GM23338 (cell line): Measurements from ENCODE around the gene LMNTD2. TPM values are rescaled to one million over a fixed set of nuclear protein-coding genes. Genes with fewer than 3 reads are reported as not detected.
A peak's percentile ranks its signal among the peaks of the same experiment; 100 is the strongest.

Experiments used
- ATAC-seq: fragments of 200-7000 bp; cut with Tn5 transposase; 3 replicates; pipeline ENCODE4 v1.9.1; 2020
- DNase-seq: peaks from one replicate; pipeline ENCODE4 v3.0.0-alpha.2; 2015; ENCODE audit warnings: low spot score
- H2AFZ ChIP-seq: fragments of 200-600 bp; sonication (generic); 2 replicates; pipeline ENCODE4 v1.8.0; 2016; ENCODE audit warnings: antibody characterized with exemption, mild to moderate bottlenecking, moderate library complexity
- H3F3A ChIP-seq: fragments of 200-600 bp; sonication (generic); replicated peaks from 2 replicates; pipeline ENCODE4 v1.8.0; 2017; ENCODE audit warnings: antibody characterized with exemption, mixed run types, low read depth
- H3K27ac ChIP-seq: fragments of 200-600 bp; sonication (generic); 2 replicates; pipeline ENCODE4 v1.6.1; 2016; ENCODE audit warnings: low read depth
- H3K27me3 ChIP-seq: fragments of 200-600 bp; sonication (generic); 2 replicates; pipeline ENCODE4 v1.8.0; 2016; ENCODE audit warnings: mild to moderate bottlenecking, mixed run types, moderate library complexity; ENCODE audit not compliant: insufficient read depth
- H3K36me3 ChIP-seq: fragments of 200-600 bp; sonication (generic); 2 replicates; pipeline ENCODE4 v1.8.0; 2016; ENCODE audit warnings: mild to moderate bottlenecking; ENCODE audit not compliant: insufficient read depth
- H3K4me1 ChIP-seq: fragments of 200-600 bp; sonication (generic); 2 replicates; pipeline ENCODE4 v1.8.0; 2016; ENCODE audit warnings: mild to moderate bottlenecking, moderate library complexity; ENCODE audit not compliant: insufficient read depth
- H3K4me2 ChIP-seq: fragments of 200-600 bp; sonication (generic); 2 replicates; pipeline ENCODE4 v1.7.1; 2017; ENCODE audit warnings: mixed run types
- H3K4me3 ChIP-seq: fragments of 200-600 bp; sonication (generic); 2 replicates; pipeline ENCODE4 v1.6.1; 2016; ENCODE audit warnings: mixed run types
- H3K79me2 ChIP-seq: fragments of 200-600 bp; sonication (generic); replicated peaks from 2 replicates; pipeline ENCODE4 v1.8.0; 2017; ENCODE audit warnings: mild to moderate bottlenecking; ENCODE audit not compliant: insufficient read depth
- H3K9me2 ChIP-seq: fragments of 200-600 bp; sonication (generic); 2 replicates; pipeline ENCODE4 v1.8.0; 2017; ENCODE audit not compliant: insufficient read depth
- H4K20me1 ChIP-seq: fragments of 200-600 bp; sonication (generic); replicated peaks from 2 replicates; pipeline ENCODE4 v1.8.0; 2017; ENCODE audit warnings: mild to moderate bottlenecking; ENCODE audit not compliant: insufficient read depth
- H3K27ac Mint-ChIP-seq: 2 replicates; pipeline ENCODE4 v1.8.0; 2020; ENCODE audit warnings: inconsistent platforms, mild to moderate bottlenecking, moderate library complexity, mixed read lengths
- H3K27me3 Mint-ChIP-seq: 3 replicates; pipeline ENCODE4 v1.8.0; 2022; ENCODE audit warnings: low read depth, mild to moderate bottlenecking, moderate library complexity, mixed read lengths, inconsistent platforms; ENCODE audit not compliant: insufficient read depth, poor library complexity
- H3K36me3 Mint-ChIP-seq: 3 replicates; pipeline ENCODE4 v1.8.0; 2021; ENCODE audit warnings: low read depth, mild to moderate bottlenecking, inconsistent platforms, moderate library complexity, mixed read lengths
- H3K4me1 Mint-ChIP-seq: 3 replicates; pipeline ENCODE4 v1.8.0; 2020; ENCODE audit warnings: mild to moderate bottlenecking, inconsistent platforms, mixed read lengths
- H3K4me3 Mint-ChIP-seq: 3 replicates; pipeline ENCODE4 v1.8.0; 2021; ENCODE audit warnings: moderate library complexity, mild to moderate bottlenecking, inconsistent platforms, mixed read lengths
- H3K9me3 Mint-ChIP-seq: 3 replicates; pipeline ENCODE4 v1.8.0; 2020; ENCODE audit warnings: moderate library complexity, mild to moderate bottlenecking, inconsistent platforms, mixed read lengths
- CREB1 ChIP-seq: fragments of 250-450 bp; sonication (Bioruptor Pico); IDR thresholded peaks from 2 replicates; pipeline ENCODE4 v1.5.0; 2020; ENCODE audit warnings: low read depth, mild to moderate bottlenecking, moderate library complexity
- CTCF ChIP-seq, 2 experiments: fragments of 200-600 bp in 1 of 2; sonication (generic) in 1 of 2; conservative IDR thresholded peaks; 2 replicates each; pipeline versions ENCODE4 v1.5.1 to v1.6.1; 2016 to 2017; ENCODE audit warnings: antibody characterized with exemption in 2 of 2, low read depth in 2 of 2, mild to moderate bottlenecking in 2 of 2, moderate library complexity in 1 of 2
- EZH2 ChIP-seq: fragments of 200-600 bp; sonication (generic); IDR thresholded peaks from one replicate; pipeline ENCODE4 v1.8.0; 2017; ENCODE audit warnings: antibody characterized with exemption, mild to moderate bottlenecking, low read depth; ENCODE audit not compliant: unreplicated experiment
- JUNB ChIP-seq: IDR thresholded peaks from one replicate; pipeline ENCODE4 v1.6.1; 2016; ENCODE audit warnings: antibody characterized with exemption; ENCODE audit not compliant: unreplicated experiment
- NANOG ChIP-seq: IDR thresholded peaks from 2 replicates; pipeline ENCODE4 v1.6.1; 2016; ENCODE audit warnings: antibody characterized with exemption, borderline replicate concordance
- POLR2AphosphoS5 ChIP-seq: IDR thresholded peaks from 2 replicates; pipeline ENCODE4 v1.6.1; 2016; ENCODE audit warnings: antibody characterized with exemption, low read depth
- REST ChIP-seq: IDR thresholded peaks from one replicate; pipeline ENCODE4 v1.6.1; 2018; ENCODE audit warnings: antibody characterized with exemption; ENCODE audit not compliant: unreplicated experiment
- STAT1 ChIP-seq: IDR thresholded peaks from one replicate; pipeline ENCODE4 v1.6.1; 2016; ENCODE audit warnings: antibody characterized with exemption; ENCODE audit not compliant: unreplicated experiment
- ZNF114 ChIP-seq: fragments of 250-450 bp; sonication (Bioruptor Pico); IDR thresholded peaks from 2 replicates; pipeline ENCODE4 v1.5.0; 2020; ENCODE audit warnings: mild to moderate bottlenecking, moderate library complexity
- ZNF462 ChIP-seq: fragments of 250-450 bp; sonication (Bioruptor Pico); IDR thresholded peaks from 2 replicates; pipeline ENCODE4 v1.5.0; 2020; ENCODE audit warnings: mild to moderate bottlenecking, moderate library complexity
- polyA plus RNA-seq: library from polyadenylated mRNA; unstranded; fragments of >200 nt; fragmentation: Nextera tagmentation; extraction: Ambion mirVana; gene quantifications from 2 replicates; pipeline ENCODE4 v1.2.1, GENCODE V29; 2016
- total RNA-seq: library from RNA; depleted of rRNA; stranded (reverse); fragments of >200 nt; shearing (Covaris generic); gene quantifications from 2 replicates; pipeline ENCODE4 v1.2.3, GENCODE V29; 2014
- TF ChIP-seq, protein P1 (sequence below): IDR thresholded peaks from 2 replicates; pipeline ENCODE4 v1.6.1; 2016; ENCODE audit warnings: antibody characterized with exemption

LMNTD2 gene
- total and polyA plus RNA-seq, 2 experiments from 2014 or later, result 1.3 to 2.1 TPM

GRCh38 chr11:565921-566509 lies 5.5 kb upstream of the LMNTD2 start:
- Histone ChIP-seq H3K79me2 (0 out of 2 replicates have a peak, but pooled peaks cover 7% of the 10 kb centered on the region), H3K27ac (peak overlapping the region; percentile 57; the same call in 1 of the 2 replicates), H2AFZ (no peak overlapping the region), H3K27me3 (peaks cover 11% of the 10 kb centered on the region; the same call in 1 of the 2 replicates), H4K20me1 (peaks cover 12% of the 10 kb centered on the region), H3K9me2 (no peaks in the 10 kb centered on the region), H3K4me3 (no peak overlapping the region), H3K4me1 (peaks cover 16% of the 10 kb centered on the region; the same call in 1 of the 2 replicates), H3F3A (peaks cover 3% of the 10 kb centered on the region), H3K4me2 (no peak overlapping the region), H3K36me3 (no peaks in the 10 kb centered on the region)
- ATAC-seq (no peak; the same call in 2 of the 3 replicates), DNase-seq (peak; percentile 44)
- H3K9me3 Mint-ChIP-seq, result no peaks in the 10 kb centered on the region
- peaks cover 7% of the 10 kb centered on the region; the same call in 2 of the 3 replicates for H3K4me1 Mint-ChIP-seq
- H3K27me3 Mint-ChIP-seq, result peaks cover 21% of the 10 kb centered on the region
- H3K4me3 Mint-ChIP-seq, result no peak overlapping the region
- H3K36me3 Mint-ChIP-seq, result no peaks in the 10 kb centered on the region; the same call in 2 of the 3 replicates
- H3K27ac Mint-ChIP-seq, result no peak overlapping the region
- TF ChIP-seq STAT1 (no peak), CREB1 (CRISPR knock-in tag) (no peak), JUNB (no peak), EZH2 (no peak), REST (no peak), CTCF (conservative IDR thresholded peaks at IDR 0.05; ENCODE audit: low read depth in 2 of 2) (peak; percentile 8 to 35; a peak in 1 of 4 replicates), ZNF114 (CRISPR knock-in tag) (no peak), ZNF462 (CRISPR knock-in tag) (no peak), POLR2AphosphoS5 (peak; percentile 27; the same call in 1 of the 2 replicates), NANOG (no peak)
- TF ChIP-seq, protein P1, sequence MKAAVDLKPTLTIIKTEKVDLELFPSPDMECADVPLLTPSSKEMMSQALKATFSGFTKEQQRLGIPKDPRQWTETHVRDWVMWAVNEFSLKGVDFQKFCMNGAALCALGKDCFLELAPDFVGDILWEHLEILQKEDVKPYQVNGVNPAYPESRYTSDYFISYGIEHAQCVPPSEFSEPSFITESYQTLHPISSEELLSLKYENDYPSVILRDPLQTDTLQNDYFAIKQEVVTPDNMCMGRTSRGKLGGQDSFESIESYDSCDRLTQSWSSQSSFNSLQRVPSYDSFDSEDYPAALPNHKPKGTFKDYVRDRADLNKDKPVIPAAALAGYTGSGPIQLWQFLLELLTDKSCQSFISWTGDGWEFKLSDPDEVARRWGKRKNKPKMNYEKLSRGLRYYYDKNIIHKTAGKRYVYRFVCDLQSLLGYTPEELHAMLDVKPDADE, result no peak
